A204.1 (cell line): ENCODE data around the gene TVP23C.
"Not testable (repeated sequence)": the region's sequence is repeated elsewhere in the genome, so short reads cannot be mapped to it uniquely, and the experiment has no call there.

Source experiments
- FAIRE-seq: peaks from 2 replicates; lab custom pipeline; 2012; peaks lifted over from hg19 to GRCh38; lab: Jason Lieb, UNC

Gene TVP23C

GRCh38 chr17:15526292-15527218 is 36.7 kb downstream of the TVP23C start:
- peak; percentile 97 for FAIRE-seq

- FAIRE-seq = not testable (repeated sequence)
Observed at GRCh38 chr17:15524990-15525985, 38.0 kb downstream of the TVP23C start.

GRCh38 chr17:15516150-15516549 is 47.1 kb downstream of the TVP23C start:
- FAIRE-seq = no peak

- no peak for FAIRE-seq
Observed at GRCh38 chr17:15514469-15514868, 48.8 kb downstream of the TVP23C start.

- FAIRE-seq = no peak
Observed at GRCh38 chr17:15513856-15514459, 49.3 kb downstream of the TVP23C start.

GRCh38 chr17:15513058-15513791 is 50.1 kb downstream of the TVP23C start:
- no peak for FAIRE-seq

GRCh38 chr17:15512071-15512709 is 51.1 kb downstream of the TVP23C start:
- no peak for FAIRE-seq

- FAIRE-seq = no peak
Observed at GRCh38 chr17:15511142-15511541, 52.1 kb downstream of the TVP23C start.

- FAIRE-seq = no peak
Observed at GRCh38 chr17:15510361-15510760, 52.9 kb downstream of the TVP23C start.

GRCh38 chr17:15509095-15509494 is 54.2 kb downstream of the TVP23C start:
- FAIRE-seq = no peak

- FAIRE-seq = no peak
Observed at GRCh38 chr17:15508466-15508865, 54.8 kb downstream of the TVP23C start.

- no peak for FAIRE-seq
Observed at GRCh38 chr17:15507896-15508295, 55.4 kb downstream of the TVP23C start.

- FAIRE-seq = no peak
Observed at GRCh38 chr17:15507001-15507400, 56.3 kb downstream of the TVP23C start.

GRCh38 chr17:15505708-15506107 is 57.6 kb downstream of the TVP23C start:
- not testable (repeated sequence) for FAIRE-seq

GRCh38 chr17:15503731-15504130 is 59.6 kb downstream of the TVP23C start:
- no peak for FAIRE-seq

- no peak for FAIRE-seq
Observed at GRCh38 chr17:15502369-15503112, 60.7 kb downstream of the TVP23C start.

- no peak for FAIRE-seq
Observed at GRCh38 chr17:15501793-15502192, 61.5 kb downstream of the TVP23C start.

GRCh38 chr17:15501282-15501681 is 62.0 kb downstream of the TVP23C start:
- no peak for FAIRE-seq

GRCh38 chr17:15498107-15498506 is 65.2 kb downstream of the TVP23C start:
- FAIRE-seq = no peak
